Neural progenitor cell (in vitro differentiated cells): ENCODE measurements around the gene BRINP1.

Experiments used
- CTCF ChIP-seq: fragments of 200-600 bp; sonication (generic); IDR thresholded peaks from 2 replicates; pipeline ENCODE4 v1.5.1; 2017; ENCODE audit warnings: antibody characterized with exemption, mild to moderate bottlenecking
- EZH2phosphoT487 ChIP-seq: fragments of 200-600 bp; sonication (generic); IDR thresholded peaks from 2 replicates; pipeline ENCODE4 v1.6.1; 2017; ENCODE audit warnings: antibody characterized with exemption

DNA sequence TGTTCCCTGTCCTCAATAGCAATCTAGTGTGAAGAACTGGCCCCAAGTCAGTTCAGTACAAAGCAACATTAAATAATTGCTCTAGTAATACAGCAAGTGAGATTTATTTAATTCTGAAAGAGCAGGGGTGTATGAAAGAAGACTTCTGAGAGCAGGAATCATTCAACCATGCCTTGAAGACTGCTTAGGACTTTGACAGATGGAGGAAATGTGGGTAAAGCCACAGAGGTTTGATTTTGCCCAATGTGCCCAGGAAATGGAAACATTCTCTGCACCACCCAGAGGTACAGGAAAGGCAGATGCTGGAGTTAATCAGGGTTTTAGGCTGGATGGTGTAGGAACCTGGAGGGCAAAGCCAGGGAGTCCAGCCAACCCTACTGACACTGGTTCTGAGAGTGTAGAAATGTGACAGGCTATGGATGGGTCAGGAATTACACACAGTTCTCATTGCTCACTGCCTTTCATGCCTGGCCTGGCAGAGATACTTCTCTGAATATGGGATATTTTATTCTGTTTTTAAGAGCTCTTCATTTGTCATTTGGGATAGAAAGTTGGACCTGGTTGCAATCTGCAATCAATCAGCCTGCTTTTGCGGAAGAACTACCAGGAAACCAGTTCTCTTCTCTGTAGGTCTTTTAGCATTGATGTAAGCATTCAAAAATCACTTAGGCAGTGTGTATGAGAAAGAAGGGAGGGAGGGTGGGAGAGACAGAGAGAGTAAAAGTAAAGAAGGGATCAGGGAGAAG is 88.3 kb downstream of the BRINP1 start:
- TF ChIP-seq CTCF (no peak), EZH2phosphoT487 (no peak)
